Measurements from ENCODE around the gene OTOGL. TPM values are rescaled to one million over a fixed set of nuclear protein-coding genes. Genes with fewer than 3 reads are reported as not detected.

OTOGL gene
- polyA plus RNA-seq, 1 donor from 2014 or later: 0.33 TPM

- Histone ChIP-seq H3K9ac (ENCODE audit: low read length) (no peak overlapping the region), H3K9me3 (ENCODE audit: low read length) (no peaks in the 10 kb centered on the region), H2AFZ (ENCODE audit: low read depth, low read length) (no peak overlapping the region), H3K9me2 (ENCODE audit: insufficient read depth, low read length) (no peaks in the 10 kb centered on the region), H3K4me3 (ENCODE audit: low read length) (no peak overlapping the region), H3K27me3 (ENCODE audit: insufficient read depth, low read depth, low read length) (no peaks in the 10 kb centered on the region), H3K27ac (ENCODE audit: low read length) (no peak overlapping the region), H3F3A (ENCODE audit: insufficient read depth, low read length, poor library complexity, severe bottlenecking) (no peaks in the 10 kb centered on the region), H3K4me2 (ENCODE audit: low read length) (no peak overlapping the region), H3K79me2 (replicated peaks; ENCODE audit: insufficient read depth, low read length) (no peaks in the 10 kb centered on the region), H4K20me1 (ENCODE audit: insufficient read depth) (no peaks in the 10 kb centered on the region), H3K36me3 (ENCODE audit: insufficient read depth, low read length) (no peaks in the 10 kb centered on the region)
- TF ChIP-seq EZH2 (IDR thresholded peaks at IDR 0.05; ENCODE audit: borderline replicate concordance, insufficient read depth, low read length, poor library complexity, severe bottlenecking) (no peak), RAD21 (conservative IDR thresholded peaks at IDR 0.05) (no peak), TAF1 (IDR thresholded peaks at IDR 0.05; ENCODE audit: low read depth) (no peak), EP300 (conservative IDR thresholded peaks at IDR 0.05; ENCODE audit: poor library complexity, severe bottlenecking) (no peak), CTCF (IDR thresholded peaks at IDR 0.05; ENCODE audit: poor library complexity, severe bottlenecking) (no peak), SMC3 (conservative IDR thresholded peaks at IDR 0.05; ENCODE audit: poor library complexity) (no peak), MXI1 (conservative IDR thresholded peaks at IDR 0.05; ENCODE audit: poor library complexity, severe bottlenecking) (no peak), REST (IDR thresholded peaks at IDR 0.05; ENCODE audit: borderline replicate concordance) (no peak)
These were observed 163.0 kb downstream of the OTOGL start for GRCh38 chr12:80262346-80262745.

- Histone ChIP-seq H3K36me3 (ENCODE audit: insufficient read depth, low read length) (no peaks in the 10 kb centered on the region), H3K27ac (ENCODE audit: low read length) (no peak overlapping the region), H3K27me3 (ENCODE audit: insufficient read depth, low read depth, low read length) (no peaks in the 10 kb centered on the region), H3F3A (ENCODE audit: insufficient read depth, low read length, poor library complexity, severe bottlenecking) (no peaks in the 10 kb centered on the region), H3K79me2 (replicated peaks; ENCODE audit: insufficient read depth, low read length) (no peaks in the 10 kb centered on the region), H3K4me2 (ENCODE audit: low read length) (no peak overlapping the region), H2AFZ (ENCODE audit: low read depth, low read length) (no peak overlapping the region), H4K20me1 (ENCODE audit: insufficient read depth) (no peaks in the 10 kb centered on the region), H3K9me3 (ENCODE audit: low read length) (no peaks in the 10 kb centered on the region), H3K9ac (ENCODE audit: low read length) (no peak overlapping the region), H3K4me3 (ENCODE audit: low read length) (no peak overlapping the region), H3K9me2 (ENCODE audit: insufficient read depth, low read length) (no peaks in the 10 kb centered on the region)
- no peak for TF ChIP-seq SMC3 (conservative IDR thresholded peaks at IDR 0.05; ENCODE audit: poor library complexity)
- no peak for TF ChIP-seq MXI1 (conservative IDR thresholded peaks at IDR 0.05; ENCODE audit: poor library complexity, severe bottlenecking)
These were observed 163.4 kb downstream of the OTOGL start for GRCh38 chr12:80262771-80263170.

- no peaks in the 10 kb centered on the region for H3K36me3 ChIP-seq (ENCODE audit: insufficient read depth, low read length)
- no peaks in the 10 kb centered on the region for H3K79me2 ChIP-seq (replicated peaks; ENCODE audit: insufficient read depth, low read length)
- H3K27me3 ChIP-seq (ENCODE audit: insufficient read depth, low read depth, low read length): no peaks in the 10 kb centered on the region
- H2AFZ ChIP-seq (ENCODE audit: low read depth, low read length): no peak overlapping the region
- H3K4me3 ChIP-seq (ENCODE audit: low read length): no peak overlapping the region
- H3K9ac ChIP-seq (ENCODE audit: low read length): no peak overlapping the region
- no peaks in the 10 kb centered on the region for H3K9me2 ChIP-seq (ENCODE audit: insufficient read depth, low read length)
- no peak overlapping the region for H3K4me2 ChIP-seq (ENCODE audit: low read length)
- no peak overlapping the region for H3K27ac ChIP-seq (ENCODE audit: low read length)
- no peaks in the 10 kb centered on the region for H3K9me3 ChIP-seq (ENCODE audit: low read length)
- no peak for TF ChIP-seq MXI1 (conservative IDR thresholded peaks at IDR 0.05; ENCODE audit: poor library complexity, severe bottlenecking)
- TF ChIP-seq RAD21 (conservative IDR thresholded peaks at IDR 0.05): no peak
- TF ChIP-seq CTCF (IDR thresholded peaks at IDR 0.05; ENCODE audit: poor library complexity, severe bottlenecking): no peak
- no peak for TF ChIP-seq POLR2AphosphoS5 (IDR thresholded peaks at IDR 0.05)
- no peak for TF ChIP-seq REST (IDR thresholded peaks at IDR 0.05; ENCODE audit: borderline replicate concordance)
- no peaks in the 10 kb centered on the region for H4K20me1 ChIP-seq (ENCODE audit: insufficient read depth)
- H3F3A ChIP-seq (ENCODE audit: insufficient read depth, low read length, poor library complexity, severe bottlenecking): no peaks in the 10 kb centered on the region
These were observed 165.0 kb downstream of the OTOGL start for GRCh38 chr12:80264386-80264785.

All from neural cell (in vitro differentiated cells).